ENCODE measurements around the gene CNOT3. TPM values are rescaled to one million over a fixed set of nuclear protein-coding genes. Genes with fewer than 3 reads are reported as not detected.

CNOT3 gene
- total and polyA plus RNA-seq, 9 of the 15 experiments (the other 6 are each of a cell fraction or from before 2014, with no cell fraction given), result 0.27 to 60.4 (median 9.9) TPM

DNA sequence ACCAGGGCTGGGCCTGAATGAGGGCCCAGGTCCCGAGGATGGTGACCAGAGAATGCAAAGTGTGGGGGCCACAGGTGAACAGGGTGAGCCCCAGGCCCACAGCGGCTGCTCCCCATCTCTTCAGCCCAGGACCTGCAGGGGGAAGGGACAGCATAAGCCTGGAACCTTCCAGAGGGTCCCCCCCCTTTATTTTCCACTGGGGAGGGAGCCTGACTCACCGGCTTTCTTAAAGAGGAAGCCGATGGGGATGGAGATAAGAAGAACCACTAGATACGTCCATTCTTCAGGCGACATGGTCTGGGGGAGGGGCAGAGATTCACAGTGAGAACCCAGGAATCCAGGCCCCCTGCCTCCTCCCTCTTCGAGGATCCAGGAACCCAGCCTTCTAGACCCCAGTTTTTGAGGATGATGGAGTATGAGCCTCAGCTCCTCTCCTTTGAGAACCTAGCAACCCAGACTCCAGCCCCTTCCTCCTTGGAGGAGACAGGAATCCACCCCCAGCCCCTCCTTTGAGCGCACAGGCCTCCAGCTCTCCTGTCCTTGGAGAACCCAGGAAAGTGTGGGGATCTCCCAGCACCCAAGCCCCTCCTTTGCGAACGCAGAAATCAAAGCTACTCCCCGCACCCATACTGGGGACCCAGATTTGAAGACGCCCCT, 50.8 kb downstream of the CNOT3 start (continued):
- peak in 1 of 2 experiments; percentile 97; a peak in 2 of 4 replicates for TF ChIP-seq RCOR1 (IDR thresholded peaks at IDR 0.05; ENCODE audit: borderline replicate concordance in 1 of 2, low read depth in 2 of 2, low read length in 2 of 2)
- TF ChIP-seq, protein P1, sequence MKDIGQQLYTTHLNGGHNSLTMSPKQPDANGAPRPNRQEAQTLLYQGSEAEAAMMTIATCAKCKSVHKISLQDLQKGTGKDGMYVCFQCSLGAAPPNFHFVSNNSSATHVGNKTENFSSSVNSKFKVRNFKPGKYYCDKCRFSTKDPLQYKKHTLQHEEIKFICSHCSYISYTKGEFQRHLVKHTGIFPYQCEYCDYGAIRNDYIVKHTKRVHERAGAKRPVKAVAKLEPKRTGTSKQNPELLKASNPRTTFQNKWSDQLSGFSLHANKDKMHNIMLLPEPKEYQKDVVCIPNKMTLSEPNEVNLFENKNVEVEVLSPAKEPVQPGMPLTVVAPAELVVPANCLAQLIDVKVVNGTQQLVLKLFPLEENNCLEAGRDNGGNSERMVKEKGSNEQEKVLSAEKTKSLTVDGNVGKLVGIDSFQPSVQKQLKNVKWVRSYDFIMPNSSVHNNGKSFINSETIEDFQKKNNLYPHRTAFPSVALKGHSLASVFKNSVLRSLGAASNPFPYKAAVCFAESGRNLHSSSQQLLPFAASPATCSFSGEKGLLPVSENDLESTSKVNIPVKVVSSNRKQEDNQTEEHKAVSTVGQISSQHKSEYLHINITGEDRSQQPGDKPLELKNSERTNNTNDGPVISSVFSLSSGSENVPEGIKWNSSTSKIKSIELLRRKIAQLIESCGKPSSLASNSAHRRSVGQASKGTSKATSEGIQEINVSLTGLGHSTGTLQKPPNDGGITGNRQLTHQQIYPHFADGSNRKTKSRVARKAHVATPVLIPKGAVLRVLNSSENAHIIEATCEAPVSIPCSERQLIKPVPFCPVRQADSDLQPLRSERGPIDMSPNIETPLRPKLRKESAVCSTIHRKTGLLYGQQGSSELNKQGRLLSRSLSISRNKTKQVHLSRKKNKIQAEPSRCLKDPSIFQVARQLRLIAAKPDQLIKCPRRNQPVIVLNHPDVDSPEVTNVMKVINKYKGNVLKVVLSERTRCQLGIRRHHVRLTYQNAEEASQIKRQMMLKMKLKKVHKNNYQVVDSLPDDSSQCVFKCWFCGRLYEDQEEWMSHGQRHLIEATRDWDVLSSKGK (CRISPR knock-in tag; IDR thresholded peaks at IDR 0.05), result no peak
- peak; percentile 81 for TF ChIP-seq FOXM1 (IDR thresholded peaks at IDR 0.05; ENCODE audit: low read depth)
- TF ChIP-seq FOXM1 (CRISPR knock-in tag; IDR thresholded peaks at IDR 0.05; ENCODE audit: low read depth), result no peak
- TF ChIP-seq ZC3H4 (CRISPR knock-in tag; IDR thresholded peaks at IDR 0.05; ENCODE audit: borderline replicate concordance), result no peak
- no peak for TF ChIP-seq SIN3A (IDR thresholded peaks at IDR 0.05; ENCODE audit: borderline replicate concordance in 2 of 2, control insufficient read depth in 1 of 2, low read depth in 2 of 2, low read length in 2 of 2)
- peak in 1 of 3 experiments; percentile 70 for TF ChIP-seq YY1 (IDR thresholded peaks at IDR 0.05; ENCODE audit: borderline replicate concordance in 1 of 3, control insufficient read depth in 1 of 3, extremely low read depth in 1 of 3, insufficient read depth in 3 of 3, insufficient read length in 1 of 3, insufficient replicate concordance in 2 of 3, low read depth in 1 of 3, low read length in 2 of 3)
- no peak for TF ChIP-seq HOXB6 (CRISPR knock-in tag; IDR thresholded peaks at IDR 0.05; ENCODE audit: borderline replicate concordance)
- TF ChIP-seq, protein P2, sequence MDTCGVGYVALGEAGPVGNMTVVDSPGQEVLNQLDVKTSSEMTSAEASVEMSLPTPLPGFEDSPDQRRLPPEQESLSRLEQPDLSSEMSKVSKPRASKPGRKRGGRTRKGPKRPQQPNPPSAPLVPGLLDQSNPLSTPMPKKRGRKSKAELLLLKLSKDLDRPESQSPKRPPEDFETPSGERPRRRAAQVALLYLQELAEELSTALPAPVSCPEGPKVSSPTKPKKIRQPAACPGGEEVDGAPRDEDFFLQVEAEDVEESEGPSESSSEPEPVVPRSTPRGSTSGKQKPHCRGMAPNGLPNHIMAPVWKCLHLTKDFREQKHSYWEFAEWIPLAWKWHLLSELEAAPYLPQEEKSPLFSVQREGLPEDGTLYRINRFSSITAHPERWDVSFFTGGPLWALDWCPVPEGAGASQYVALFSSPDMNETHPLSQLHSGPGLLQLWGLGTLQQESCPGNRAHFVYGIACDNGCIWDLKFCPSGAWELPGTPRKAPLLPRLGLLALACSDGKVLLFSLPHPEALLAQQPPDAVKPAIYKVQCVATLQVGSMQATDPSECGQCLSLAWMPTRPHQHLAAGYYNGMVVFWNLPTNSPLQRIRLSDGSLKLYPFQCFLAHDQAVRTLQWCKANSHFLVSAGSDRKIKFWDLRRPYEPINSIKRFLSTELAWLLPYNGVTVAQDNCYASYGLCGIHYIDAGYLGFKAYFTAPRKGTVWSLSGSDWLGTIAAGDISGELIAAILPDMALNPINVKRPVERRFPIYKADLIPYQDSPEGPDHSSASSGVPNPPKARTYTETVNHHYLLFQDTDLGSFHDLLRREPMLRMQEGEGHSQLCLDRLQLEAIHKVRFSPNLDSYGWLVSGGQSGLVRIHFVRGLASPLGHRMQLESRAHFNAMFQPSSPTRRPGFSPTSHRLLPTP (IDR thresholded peaks at IDR 0.05; ENCODE audit: borderline replicate concordance, extremely low read depth, insufficient read length), result no peak
- TF ChIP-seq RUNX1 (IDR thresholded peaks at IDR 0.05; ENCODE audit: low read depth), result 0 out of 2 replicates have a peak, but pooled peaks have one; percentile 31
- peak; percentile 55 for TF ChIP-seq TBP (optimal IDR thresholded peaks at IDR 0.05; ENCODE audit: low read depth, low read length)
- TF ChIP-seq ELF4 (CRISPR knock-in tag; IDR thresholded peaks at IDR 0.05), result no peak
- TF ChIP-seq, protein P3, sequence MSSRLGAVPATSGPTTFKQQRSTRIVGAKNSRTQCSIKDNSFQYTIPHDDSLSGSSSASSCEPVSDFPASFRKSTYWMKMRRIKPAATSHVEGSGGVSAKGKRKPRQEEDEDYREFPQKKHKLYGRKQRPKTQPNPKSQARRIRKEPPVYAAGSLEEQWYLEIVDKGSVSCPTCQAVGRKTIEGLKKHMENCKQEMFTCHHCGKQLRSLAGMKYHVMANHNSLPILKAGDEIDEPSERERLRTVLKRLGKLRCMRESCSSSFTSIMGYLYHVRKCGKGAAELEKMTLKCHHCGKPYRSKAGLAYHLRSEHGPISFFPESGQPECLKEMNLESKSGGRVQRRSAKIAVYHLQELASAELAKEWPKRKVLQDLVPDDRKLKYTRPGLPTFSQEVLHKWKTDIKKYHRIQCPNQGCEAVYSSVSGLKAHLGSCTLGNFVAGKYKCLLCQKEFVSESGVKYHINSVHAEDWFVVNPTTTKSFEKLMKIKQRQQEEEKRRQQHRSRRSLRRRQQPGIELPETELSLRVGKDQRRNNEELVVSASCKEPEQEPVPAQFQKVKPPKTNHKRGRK (tag; IDR thresholded peaks at IDR 0.05), result no peak
- TF ChIP-seq ZNF197 (CRISPR knock-in tag; IDR thresholded peaks at IDR 0.05; ENCODE audit: low read depth), result no peak
- TF ChIP-seq ARNT (IDR thresholded peaks at IDR 0.05), result peak in 1 of 2 experiments; percentile 24; a peak in 1 of 4 replicates
- TF ChIP-seq NR4A1 (CRISPR knock-in tag; IDR thresholded peaks at IDR 0.05), result no peak
- TF ChIP-seq NR4A1 (tag; IDR thresholded peaks at IDR 0.05), result no peak
- peak in 1 of 2 experiments; percentile 63; a peak in 1 of 4 replicates for TF ChIP-seq KDM4B (IDR thresholded peaks at IDR 0.05; ENCODE audit: borderline replicate concordance in 2 of 2, low read depth in 1 of 2)

Data from K562 (cell line).